Right lobe of liver (tissue), 6 donors: Measurements from ENCODE around the gene IGLL5. TPM values are rescaled to one million over a fixed set of nuclear protein-coding genes. Genes with fewer than 3 reads are reported as not detected.

Source experiments
- ATAC-seq, 4 donors: fragments of 200-7000 bp; cut with Tn5 transposase; one replicate each; pipeline ENCODE4 v1.9.1; 2020; ENCODE audit warnings: mild to moderate bottlenecking in 4 of 4, moderate library complexity in 4 of 4
- DNase-seq, 3 donors: peaks; one replicate each; pipeline ENCODE4 v3.0.0-alpha.2; 2020
- H3K27ac ChIP-seq, 3 donors: fragments of 200-600 bp; one replicate each; pipeline ENCODE4 v1.8.0; 2022
- H3K27me3 ChIP-seq, 2 donors: fragments of 200-600 bp; one replicate each; pipeline ENCODE4 v1.8.0; 2022
- H3K36me3 ChIP-seq, 4 donors: fragments of 200-600 bp; sonication (generic) in 1 of 4; one replicate each; pipeline versions ENCODE4 v1.5.1 to v1.8.0; 2017 to 2022; ENCODE audit warnings: control low read depth in 1 of 4
- H3K4me1 ChIP-seq, 4 donors: fragments of 200-600 bp; sonication (generic) in 1 of 4; one replicate each; pipeline versions ENCODE4 v1.5.1 to v1.8.0; 2017 to 2022; ENCODE audit warnings: control low read depth in 1 of 4
- H3K4me3 ChIP-seq, 3 donors: fragments of 200-600 bp; one replicate each; pipeline ENCODE4 v1.8.0; 2022
- H3K9me3 ChIP-seq, 4 donors: fragments of 200-600 bp; sonication (generic) in 1 of 4; one replicate each; pipeline versions ENCODE4 v1.5.1 to v1.8.0; 2017 to 2022; ENCODE audit warnings: control low read depth in 1 of 4
- POLR2A ChIP-seq: fragments of 450-650 bp; IDR thresholded peaks from one replicate; pipeline ENCODE4 v1.6.1; 2017; ENCODE audit warnings: antibody characterized with exemption, mild to moderate bottlenecking
- WGBS: methylation state at CpG from one replicate; pipeline ENCODE4 v1.1.6; 2018; ENCODE audit warnings: low coverage, low lambda C conversion rate; ENCODE audit not compliant: insufficient coverage; ENCODE audit errors: missing lambda C conversion rate; 5-methylcytosine and 5-hydroxymethylcytosine counted together
- intact Hi-C, 2 donors: fragments of 100-400 bp; cut with DNase I; formaldehyde crosslinking; loops; one replicate each; pipeline versions ENCODE4 v1.11.2 to v1.14.1; 2022
- total RNA-seq, 6 experiments: library from RNA; depleted of rRNA in 2 of 6; stranded (reverse); fragments of >200 nt in 2 of 6; fragmentation: NEBNext Ultra II Directional in 3 of 6; extraction: Animal tissue kit (Norgen Biotek cat#: 25700) in 3 of 6; gene quantifications; one replicate each; pipeline versions ENCODE4 v1.1.0 to v1.2.4, GENCODE V29; 2016 to 2023
- TF ChIP-seq, protein P1 (sequence below), 4 donors: fragments of 200-600 bp in 3 of 4; fragments of 450-650 bp in 1 of 4; IDR thresholded peaks; one replicate each; pipeline versions ENCODE4 v1.5.1 to v1.8.0; 2016 to 2022; ENCODE audit warnings: antibody characterized with exemption in 4 of 4, mild to moderate bottlenecking in 2 of 4
- donor health status: DM: no; HTN: yes; CAD: no.
- donor health status: DM: no; HTN: no; CAD: no.
- donor health status: DM: no; HTN: no; CAD: no.
- donor health status: DM: no; HTN: yes; CAD: no.
- donor health status: DM: no; HTN: yes; CAD: no.

The IGLL5 gene
- total RNA-seq, 6 experiments from 2014 or later: 1.6 to 4.1 (median 3.1) TPM

GRCh38 chr22:22883090-22883727 lies 4.4 kb upstream of the IGLL5 start:
- Histone ChIP-seq H3K27ac (no peak overlapping the region), H3K4me1 (no peaks in the 10 kb centered on the region), H3K9me3 (no peaks in the 10 kb centered on the region), H3K4me3 (no peak overlapping the region), H3K36me3 (no peaks in the 10 kb centered on the region), H3K27me3 (no peaks in the 10 kb centered on the region)
- TF ChIP-seq, protein P1, sequence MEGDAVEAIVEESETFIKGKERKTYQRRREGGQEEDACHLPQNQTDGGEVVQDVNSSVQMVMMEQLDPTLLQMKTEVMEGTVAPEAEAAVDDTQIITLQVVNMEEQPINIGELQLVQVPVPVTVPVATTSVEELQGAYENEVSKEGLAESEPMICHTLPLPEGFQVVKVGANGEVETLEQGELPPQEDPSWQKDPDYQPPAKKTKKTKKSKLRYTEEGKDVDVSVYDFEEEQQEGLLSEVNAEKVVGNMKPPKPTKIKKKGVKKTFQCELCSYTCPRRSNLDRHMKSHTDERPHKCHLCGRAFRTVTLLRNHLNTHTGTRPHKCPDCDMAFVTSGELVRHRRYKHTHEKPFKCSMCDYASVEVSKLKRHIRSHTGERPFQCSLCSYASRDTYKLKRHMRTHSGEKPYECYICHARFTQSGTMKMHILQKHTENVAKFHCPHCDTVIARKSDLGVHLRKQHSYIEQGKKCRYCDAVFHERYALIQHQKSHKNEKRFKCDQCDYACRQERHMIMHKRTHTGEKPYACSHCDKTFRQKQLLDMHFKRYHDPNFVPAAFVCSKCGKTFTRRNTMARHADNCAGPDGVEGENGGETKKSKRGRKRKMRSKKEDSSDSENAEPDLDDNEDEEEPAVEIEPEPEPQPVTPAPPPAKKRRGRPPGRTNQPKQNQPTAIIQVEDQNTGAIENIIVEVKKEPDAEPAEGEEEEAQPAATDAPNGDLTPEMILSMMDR (IDR thresholded peaks at IDR 0.05): no peak
- TF ChIP-seq POLR2A: no peak
- intact Hi-C loops: loop anchor here in 1 of 2 donors (10.0 kb wide), 1 partner anchor 88 kb away; no protein-coding TSS in a partner anchor
- DNase-seq (no peak), ATAC-seq (no peak)
- WGBS: 22% methylated on average over 4 of the region's 11 CpGs

DNA sequence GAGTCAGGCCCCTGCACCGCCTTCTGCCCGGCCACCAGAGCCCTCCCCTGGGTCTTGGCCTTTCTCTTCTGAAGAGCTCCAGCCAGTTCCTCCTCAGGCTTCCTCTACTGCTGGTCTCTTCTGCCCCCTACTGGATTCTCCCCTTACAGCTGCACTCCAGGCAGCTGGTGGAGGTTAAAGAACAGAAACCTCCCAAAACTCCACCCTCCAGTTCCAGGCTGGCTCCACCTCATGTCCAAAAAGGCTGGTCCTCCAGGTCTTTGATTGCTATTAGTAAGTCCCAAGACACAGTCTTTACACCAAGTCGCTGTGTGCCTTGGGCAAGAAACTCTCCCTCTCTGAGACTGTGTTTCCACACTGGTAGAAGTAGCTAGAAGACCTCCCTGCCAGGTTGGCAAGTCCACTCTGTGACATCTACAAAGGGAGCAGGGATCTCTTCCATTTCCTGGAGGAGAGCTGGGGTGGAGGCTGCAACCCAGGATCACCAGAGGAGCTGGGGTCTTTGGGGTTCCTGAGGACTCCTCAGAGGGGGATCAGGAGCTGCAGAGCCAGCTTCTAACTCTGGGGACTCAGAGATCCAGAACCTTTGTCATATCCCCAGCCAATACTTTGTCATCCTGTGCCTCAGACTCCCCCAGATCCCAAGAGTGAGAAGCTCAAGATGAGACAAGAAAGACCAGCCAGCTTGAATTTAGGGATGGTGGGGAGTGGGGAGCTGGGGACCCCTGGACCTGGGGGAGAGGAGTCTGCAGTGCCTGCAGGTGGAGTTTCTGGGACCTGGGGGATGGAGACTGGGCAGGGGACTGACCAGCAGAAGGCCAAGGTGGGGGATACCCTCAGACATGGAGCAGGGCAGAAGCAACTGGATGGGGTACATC lies 3.4 kb upstream of the IGLL5 start:
- Histone ChIP-seq H3K4me1 (no peaks in the 10 kb centered on the region), H3K27me3 (no peaks in the 10 kb centered on the region), H3K9me3 (no peaks in the 10 kb centered on the region), H3K4me3 (no peak overlapping the region), H3K27ac (no peak overlapping the region), H3K36me3 (no peaks in the 10 kb centered on the region)
- intact Hi-C loops: loop anchor here in 1 of 2 donors (10.0 kb wide), 1 partner anchor 89 kb away; no protein-coding TSS in a partner anchor
- TF ChIP-seq, protein P1 (IDR thresholded peaks at IDR 0.05): peak; percentile 72 to 80 (median 74)
- TF ChIP-seq POLR2A: no peak
- 23% methylated on average over 3 of the region's 3 CpGs for WGBS
- ATAC-seq (peak; percentile 84 to 94 (median 90)), DNase-seq (peak in 2 of 3 donors; percentile 43 to 69)

- no peak overlapping the region for H3K4me3 ChIP-seq
- no peak overlapping the region for H3K27ac ChIP-seq
- no peak for ATAC-seq
- 78% methylated on average over 3 of the region's 9 CpGs for WGBS
- TF ChIP-seq, protein P1 (IDR thresholded peaks at IDR 0.05): no peak
- no peak for TF ChIP-seq POLR2A
- H3K36me3 ChIP-seq: no peaks in the 10 kb centered on the region
- DNase-seq: no peak
- intact Hi-C loops: loop anchor here in 1 of 2 donors (10.0 kb wide), 1 partner anchor 90 kb away; no protein-coding TSS in a partner anchor
- no peaks in the 10 kb centered on the region for H3K27me3 ChIP-seq
- no peaks in the 10 kb centered on the region for H3K4me1 ChIP-seq
- no peaks in the 10 kb centered on the region for H3K9me3 ChIP-seq
Observed at GRCh38 chr22:22884888-22885840, 2.5 kb upstream of the IGLL5 start.

DNA sequence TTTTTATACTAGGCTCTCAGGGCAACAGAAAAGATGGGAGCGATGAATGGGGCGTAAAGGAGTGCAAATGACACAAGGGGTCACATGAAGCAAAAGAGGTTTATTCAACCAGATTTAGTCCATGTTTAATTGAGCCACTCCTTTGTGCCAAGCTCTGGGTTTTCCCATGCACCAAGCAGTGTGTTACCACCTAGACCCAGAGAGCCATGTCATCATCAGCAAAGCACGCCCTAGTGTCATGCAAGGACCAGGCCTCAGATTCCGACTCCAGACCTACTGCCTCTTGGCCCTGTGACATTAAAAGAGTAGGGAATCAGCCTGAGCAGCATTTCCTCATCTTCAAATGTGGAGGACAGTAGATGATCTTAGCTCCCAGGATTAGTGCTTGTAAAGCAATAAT lies 1.1 kb upstream of the IGLL5 start:
- TF ChIP-seq, protein P1 (IDR thresholded peaks at IDR 0.05): no peak
- no peak for TF ChIP-seq POLR2A
- Histone ChIP-seq H3K4me1 (no peaks in the 10 kb centered on the region), H3K4me3 (no peak overlapping the region), H3K36me3 (no peaks in the 10 kb centered on the region), H3K27ac (no peak overlapping the region), H3K27me3 (no peaks in the 10 kb centered on the region), H3K9me3 (no peaks in the 10 kb centered on the region)
- intact Hi-C loops: loop anchor here in 1 of 2 donors (10.0 kb wide), 1 partner anchor 92 kb away; no protein-coding TSS in a partner anchor
- ATAC-seq (no peak), DNase-seq (no peak)
- WGBS: 100% methylated on average over 2 of the region's 4 CpGs
